ENCODE results near the gene DIP2B.
"Not testable (repeated sequence)": the region's sequence is repeated elsewhere in the genome, so short reads cannot be mapped to it uniquely, and the experiment has no call there.

Gene DIP2B

DNA sequence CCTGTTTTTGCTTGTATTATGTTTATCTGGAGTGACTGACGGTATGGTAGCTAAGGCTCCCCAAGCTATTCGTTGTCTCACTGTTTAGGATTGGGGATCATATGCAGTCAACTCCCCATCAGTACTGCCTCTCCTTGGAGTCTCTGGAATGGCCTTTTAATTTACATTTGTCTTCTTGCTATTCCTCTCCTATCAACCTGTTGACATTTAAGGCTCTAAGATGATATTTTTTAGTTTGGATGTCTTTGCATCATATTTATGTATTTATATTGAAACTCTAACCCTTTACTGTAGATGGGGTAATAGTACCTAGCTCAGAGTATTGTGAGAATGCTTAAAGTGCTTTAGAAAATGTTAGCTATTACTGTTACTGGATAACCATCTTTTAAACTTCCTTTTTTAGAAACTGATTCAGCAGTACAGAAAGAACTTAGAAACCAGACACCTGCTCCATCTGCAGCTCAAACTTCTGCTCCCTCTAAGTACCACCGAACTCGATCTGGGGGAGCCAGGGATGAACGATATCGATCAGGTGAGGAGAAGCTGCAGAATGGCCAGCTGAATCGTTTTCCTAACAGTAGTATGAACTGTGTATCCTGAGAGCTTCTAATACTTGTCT is 135.6 kb downstream of the DIP2B start:
- DNase-seq, result no peak

DNA sequence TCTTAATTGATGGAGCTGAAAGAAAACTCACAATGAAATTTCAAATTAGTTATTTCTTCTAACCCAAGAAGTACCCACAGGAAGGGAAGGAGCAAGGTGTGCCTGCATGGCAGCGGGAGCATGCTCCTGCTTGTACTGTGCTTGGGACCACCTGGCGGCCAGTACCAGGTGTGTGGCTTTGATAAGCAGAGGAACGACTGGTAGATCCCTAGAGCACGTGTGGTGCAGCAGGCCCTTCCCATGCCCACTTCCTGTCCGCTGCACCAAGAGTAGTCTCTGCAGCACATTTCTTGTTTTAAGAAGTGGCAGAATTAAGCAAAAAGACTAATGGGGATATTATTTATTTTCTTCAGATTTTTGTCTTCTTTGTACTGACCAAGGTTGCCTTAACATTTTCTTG is 136.8 kb downstream of the DIP2B start:
- no peak for DNase-seq

GRCh38 chr12:50642035-50642451 is 137.3 kb downstream of the DIP2B start:
- DNase-seq, result no peak

DNA sequence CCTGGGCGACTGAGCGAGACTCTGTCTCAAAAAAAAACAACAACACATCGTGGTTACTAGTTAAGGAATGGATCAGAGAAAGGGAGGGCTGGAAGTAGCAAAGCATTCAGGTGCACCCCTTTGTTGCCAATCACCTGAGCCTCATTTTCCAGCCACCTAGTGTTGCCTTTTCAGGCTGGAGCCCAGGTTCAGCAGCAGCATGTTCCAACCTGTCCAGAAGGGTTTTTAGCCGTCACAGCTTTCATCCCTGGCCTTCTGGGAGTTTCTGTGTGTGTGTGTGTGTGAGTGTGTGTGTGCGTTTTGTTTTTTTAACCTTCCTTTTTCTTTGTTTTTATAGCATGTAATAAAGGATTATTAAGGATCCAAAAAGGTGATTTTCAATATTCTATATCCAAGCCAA is 138.0 kb downstream of the DIP2B start:
- DNase-seq, result no peak

DNA sequence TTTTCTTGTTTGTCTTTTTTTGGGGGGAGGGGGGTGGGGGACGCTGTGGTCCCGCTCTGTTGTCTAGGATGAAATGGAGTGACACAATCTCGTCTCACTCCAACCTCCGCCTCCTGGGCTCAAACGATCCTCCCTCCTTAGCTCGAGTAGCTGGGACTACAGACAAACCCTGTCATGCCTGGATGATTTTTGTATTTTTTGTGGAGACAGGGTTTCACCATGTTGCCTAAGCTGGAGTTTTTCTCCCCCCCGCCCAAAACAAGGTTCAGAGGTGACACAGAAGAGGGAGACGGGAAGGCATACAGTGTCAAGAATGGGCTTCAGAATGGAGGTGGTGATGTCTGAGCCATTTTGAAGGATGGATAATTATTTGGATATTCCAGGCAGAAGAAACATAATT is 142.2 kb downstream of the DIP2B start:
- no peak for DNase-seq

DNA sequence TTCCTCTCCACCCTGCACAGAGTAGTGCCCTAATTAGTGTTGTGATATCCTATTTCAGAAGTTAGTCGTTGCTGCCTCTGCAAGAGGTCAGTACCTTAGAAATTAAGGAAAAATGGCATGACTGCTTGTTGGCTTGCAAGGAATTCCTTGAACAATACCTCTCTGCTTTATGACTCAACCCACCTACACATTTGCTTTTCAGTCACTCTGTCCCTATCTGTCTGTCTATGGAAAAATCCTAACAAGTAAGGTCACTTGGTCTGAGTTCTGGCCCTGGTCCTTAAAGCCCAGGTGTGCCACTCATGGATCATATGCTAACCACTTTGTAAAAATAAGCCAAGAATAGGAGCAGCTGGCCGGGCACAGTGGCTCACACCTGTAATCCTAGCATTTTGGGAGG is 142.7 kb downstream of the DIP2B start:
- no peak for DNase-seq

- no peak for DNase-seq
These were observed 145.5 kb downstream of the DIP2B start for GRCh38 chr12:50650285-50650684.

DNA sequence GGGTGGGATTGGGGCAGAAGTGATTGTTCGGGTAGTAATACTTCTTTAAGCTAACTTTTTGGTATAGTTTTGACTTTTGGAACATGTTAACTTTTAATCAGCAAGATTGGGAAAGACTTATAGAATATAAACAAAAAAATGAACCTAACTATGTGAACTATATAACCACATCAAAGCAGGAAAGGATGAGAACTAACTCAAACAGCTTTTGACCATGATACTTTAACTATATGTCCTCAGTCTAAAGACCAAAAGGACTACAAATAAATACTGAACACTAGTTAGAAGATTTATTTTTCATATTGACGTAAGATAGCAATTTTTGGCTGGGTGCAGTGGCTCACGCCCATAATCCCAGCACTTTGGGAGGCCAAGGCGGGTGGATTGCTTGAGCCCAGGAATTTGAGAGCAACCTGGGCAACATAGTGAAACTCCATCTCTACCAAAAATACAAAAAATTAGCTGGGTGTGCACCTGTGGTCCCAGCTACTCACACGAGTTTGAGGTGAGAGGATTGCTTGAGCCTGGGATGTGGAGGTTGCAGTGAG is 150.7 kb downstream of the DIP2B start:
- no peak for DNase-seq

GRCh38 chr12:50659260-50659659 is 154.5 kb downstream of the DIP2B start:
- DNase-seq, result no peak

- DNase-seq, result no peak
These were observed 155.1 kb downstream of the DIP2B start for GRCh38 chr12:50659690-50660424.

- DNase-seq, result no peak
These were observed 155.6 kb downstream of the DIP2B start for GRCh38 chr12:50660425-50660822.

GRCh38 chr12:50661300-50662115 is 156.7 kb downstream of the DIP2B start:
- peak; percentile 23 for DNase-seq

DNA sequence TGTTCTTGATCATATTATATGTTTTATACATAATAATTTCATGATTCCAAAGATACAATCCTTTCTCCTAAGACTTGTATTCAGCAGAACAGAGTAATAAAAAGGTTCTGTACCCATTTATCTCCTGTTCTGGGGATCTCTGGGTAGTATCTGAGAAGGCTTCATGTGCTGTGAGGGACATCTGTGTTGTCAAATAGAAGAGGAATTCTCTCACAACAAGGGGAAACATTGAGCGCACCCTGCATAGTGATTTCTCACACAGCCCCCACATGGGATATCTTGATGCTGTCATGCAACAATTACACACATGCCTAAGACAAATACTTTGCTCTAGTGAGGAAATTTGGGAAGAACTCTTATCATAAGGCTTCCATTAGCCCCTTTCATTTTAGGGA is 157.3 kb downstream of the DIP2B start:
- DNase-seq, result no peak

DNA sequence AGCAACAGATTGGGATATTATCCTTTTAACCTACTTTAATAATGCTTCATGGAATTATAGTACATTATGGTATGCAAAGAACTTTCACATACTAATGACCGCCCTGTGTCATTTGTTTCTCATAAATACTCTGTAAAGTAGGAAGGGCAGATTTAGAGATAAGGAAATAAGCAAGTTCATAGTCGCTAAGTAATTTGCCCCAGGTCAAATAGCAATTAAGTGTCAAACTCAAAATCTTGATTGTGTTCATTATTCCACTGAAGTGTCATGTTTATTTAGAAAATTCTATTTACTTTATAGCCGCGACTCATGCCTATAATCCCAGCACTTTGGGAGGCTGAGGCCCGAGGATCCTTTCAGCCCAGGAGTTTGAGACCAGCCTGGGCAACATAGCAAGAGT is 160.4 kb downstream of the DIP2B start:
- no peak for DNase-seq

DNA sequence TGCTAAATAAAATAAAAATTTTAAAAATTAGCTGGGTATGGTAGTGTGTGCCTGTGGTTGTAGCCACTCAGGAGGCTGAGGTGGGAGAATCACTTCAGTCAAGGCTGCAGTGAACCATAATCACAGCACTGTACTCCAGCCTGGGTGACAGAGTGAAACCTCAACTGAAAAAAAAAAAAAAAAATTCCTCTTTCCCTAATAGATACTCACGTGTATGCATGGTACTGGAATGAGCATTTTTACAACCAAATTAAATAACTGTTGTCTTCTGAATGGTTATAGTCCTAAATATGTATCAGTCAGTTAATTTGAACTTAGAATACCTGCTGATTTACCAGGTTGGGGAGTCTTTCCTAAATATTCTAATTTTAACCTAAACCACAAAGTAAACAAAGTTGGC is 160.8 kb downstream of the DIP2B start:
- no peak for DNase-seq

DNA sequence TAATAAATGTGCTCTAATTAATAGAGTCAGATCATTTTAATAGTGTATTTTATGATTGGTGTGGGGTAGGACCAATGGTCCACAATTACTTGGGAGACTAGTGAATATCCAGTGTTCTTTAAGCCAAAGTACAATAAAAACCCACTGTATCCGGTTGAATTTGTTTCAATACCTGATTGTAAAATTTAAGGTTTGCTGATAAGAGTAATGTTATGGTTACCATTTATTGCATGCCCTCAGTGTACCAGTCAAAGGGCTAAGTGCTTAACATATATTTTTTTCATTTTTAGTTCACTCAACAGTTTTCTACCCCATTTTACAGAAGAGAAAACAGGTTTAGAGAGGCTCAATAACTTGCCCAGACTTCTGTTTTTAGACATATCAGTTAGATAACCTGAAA is 161.2 kb downstream of the DIP2B start:
- no peak for DNase-seq

DNA sequence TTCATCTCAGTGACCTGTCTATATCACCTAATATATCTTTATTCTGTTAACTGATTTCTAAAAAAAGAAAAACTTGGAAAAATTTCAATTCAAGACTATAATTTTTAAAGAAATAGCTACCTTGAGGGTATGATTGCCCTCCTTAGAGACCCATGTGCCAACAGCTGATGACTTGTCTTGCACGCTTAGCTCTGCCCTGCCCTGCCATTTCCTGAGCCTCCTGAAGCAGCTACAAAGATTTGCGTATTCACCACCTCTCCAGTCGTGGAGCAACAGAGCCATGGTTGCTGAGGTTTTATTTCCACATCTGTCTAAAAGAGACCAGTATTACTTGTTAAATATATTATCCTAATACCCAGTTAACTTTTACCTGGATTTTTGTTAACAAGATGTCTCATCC is 167.4 kb downstream of the DIP2B start:
- DNase-seq, result no peak

- no peak for DNase-seq
These were observed 172.0 kb downstream of the DIP2B start for GRCh38 chr12:50676756-50677155.

GRCh38 chr12:50677858-50678257 is 173.1 kb downstream of the DIP2B start:
- DNase-seq, result no peak

DNA sequence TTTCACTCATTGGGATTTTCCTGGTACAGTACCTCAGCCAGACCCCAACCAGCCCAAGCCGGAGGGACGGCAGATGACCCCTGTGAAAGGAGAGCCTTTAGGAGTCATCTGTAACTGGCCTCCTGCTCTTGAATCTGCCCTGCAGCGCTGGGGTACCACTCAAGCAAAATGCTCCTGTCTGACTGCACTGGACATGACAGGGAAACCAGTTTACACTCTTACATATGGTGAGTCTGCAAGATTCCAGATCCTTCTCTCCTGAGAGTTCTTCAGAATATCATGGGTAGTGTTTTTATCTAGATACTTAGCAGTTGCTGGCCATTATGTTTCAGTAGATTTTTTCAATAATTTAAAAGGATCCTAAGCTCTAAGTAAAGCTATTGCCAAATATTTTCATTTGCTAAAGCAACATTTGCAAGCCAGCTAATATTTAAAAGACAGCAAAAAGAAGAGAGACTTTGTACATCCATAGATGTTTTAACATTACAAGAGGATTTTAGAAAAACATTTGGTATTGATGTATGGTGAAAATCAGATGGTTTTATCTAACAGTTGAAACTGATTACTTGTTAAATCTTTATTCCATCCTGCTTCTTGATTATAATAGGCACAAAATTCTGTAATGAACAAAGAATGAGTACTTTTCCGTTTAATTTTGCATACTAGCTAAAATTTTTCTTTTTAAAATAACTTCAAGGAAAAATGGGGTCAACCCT is 174.0 kb downstream of the DIP2B start:
- DNase-seq, result no peak

- DNase-seq, result no peak
These were observed 174.8 kb downstream of the DIP2B start for GRCh38 chr12:50679612-50680011.

DNA sequence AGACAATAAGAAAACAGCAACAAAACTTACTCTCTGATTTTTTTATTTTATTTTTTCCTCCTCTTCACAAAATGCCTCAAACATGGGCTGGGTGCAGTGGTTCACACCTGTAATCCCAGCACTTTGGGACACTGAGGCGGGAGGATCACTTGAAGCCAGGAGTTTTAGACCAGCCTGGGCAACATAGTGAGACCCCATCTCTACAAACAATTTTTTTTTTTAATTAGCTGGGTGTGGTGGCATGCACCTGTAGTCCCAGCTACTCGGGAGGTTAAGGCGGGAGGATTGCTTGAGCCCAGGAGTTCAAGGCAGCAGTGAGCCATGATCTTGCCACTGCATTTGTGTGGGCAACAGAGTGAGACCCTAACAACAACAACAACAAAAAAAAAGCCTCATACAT is 176.3 kb downstream of the DIP2B start:
- not testable (repeated sequence) for DNase-seq

GRCh38 chr12:50685641-50686040 is 180.9 kb downstream of the DIP2B start:
- DNase-seq, result no peak

Measured in activated CD4-positive, alpha-beta T cell treated with anti-CD3 and anti-CD28 coated beads, Interleukin-10, Interleukin-2, amounts not matched to agents 100 ng/mL and 50 ng/mL, durations not matched to agents 16 hours and 8 hours (primary cell).